Epithelial cell of proximal tubule (primary cell): Measurements from ENCODE around the gene UQCRHL. TPM values are rescaled to one million over a fixed set of nuclear protein-coding genes. Genes with fewer than 3 reads are reported as not detected.

ENCODE experiments used
- DNase-seq: peaks from one replicate; pipeline ENCODE4 v3.0.0-alpha.2; 2011; ENCODE audit warnings: low read depth
- H3K4me3 ChIP-seq: 2 replicates; pipeline ENCODE4 v1.5.1; 2011; ENCODE audit warnings: low read depth, mild to moderate bottlenecking, low read length
- total RNA-seq: library from RNA; depleted of rRNA; stranded (reverse); fragments of >200 nt; gene quantifications from 2 replicates; pipeline ENCODE4 v1.2.3, GENCODE V29; 2015
- TF ChIP-seq, protein P1 (sequence below): conservative IDR thresholded peaks from 2 replicates; pipeline ENCODE4 v1.5.1; 2012; ENCODE audit warnings: low read depth, mild to moderate bottlenecking, low read length

UQCRHL gene
- total RNA-seq, 1 donor from 2014 or later, result 1.4 TPM

DNA sequence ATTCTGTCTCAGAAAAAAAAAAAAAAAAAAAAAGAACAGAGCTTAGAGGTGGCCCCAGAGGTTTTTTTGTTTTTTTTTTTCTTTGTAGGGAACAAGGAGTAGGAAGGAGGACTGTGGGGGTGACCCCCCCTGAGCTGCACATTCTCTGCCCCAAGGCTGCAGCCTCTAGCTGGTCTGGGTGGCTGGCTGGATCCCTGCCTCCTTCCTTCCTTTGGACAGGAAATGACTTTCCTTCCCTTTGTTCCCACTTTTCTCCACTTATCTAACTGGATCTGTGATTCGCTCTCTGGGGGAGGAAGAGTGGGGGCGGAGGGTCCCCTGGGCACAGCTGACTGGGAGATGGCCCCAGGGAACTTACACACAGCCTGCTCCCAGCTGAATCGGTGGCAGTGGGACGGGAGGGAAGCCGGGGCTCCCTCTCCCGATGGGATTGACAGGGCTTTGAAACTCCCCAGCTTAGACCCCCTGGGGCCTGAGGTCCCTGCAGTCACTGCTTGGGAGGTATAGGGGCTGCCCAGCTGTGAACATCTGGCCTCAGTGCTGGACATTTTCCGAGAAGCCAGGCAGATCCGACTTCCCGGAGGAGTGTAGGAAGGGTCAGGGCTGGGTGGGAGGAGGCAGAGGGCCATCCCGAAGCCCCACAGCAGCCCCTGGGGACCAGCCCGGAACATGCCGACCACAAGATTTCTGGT, 46.8 kb downstream of the UQCRHL start:
- H3K4me3 ChIP-seq, result peak overlapping the region; percentile 34
- TF ChIP-seq, protein P1, sequence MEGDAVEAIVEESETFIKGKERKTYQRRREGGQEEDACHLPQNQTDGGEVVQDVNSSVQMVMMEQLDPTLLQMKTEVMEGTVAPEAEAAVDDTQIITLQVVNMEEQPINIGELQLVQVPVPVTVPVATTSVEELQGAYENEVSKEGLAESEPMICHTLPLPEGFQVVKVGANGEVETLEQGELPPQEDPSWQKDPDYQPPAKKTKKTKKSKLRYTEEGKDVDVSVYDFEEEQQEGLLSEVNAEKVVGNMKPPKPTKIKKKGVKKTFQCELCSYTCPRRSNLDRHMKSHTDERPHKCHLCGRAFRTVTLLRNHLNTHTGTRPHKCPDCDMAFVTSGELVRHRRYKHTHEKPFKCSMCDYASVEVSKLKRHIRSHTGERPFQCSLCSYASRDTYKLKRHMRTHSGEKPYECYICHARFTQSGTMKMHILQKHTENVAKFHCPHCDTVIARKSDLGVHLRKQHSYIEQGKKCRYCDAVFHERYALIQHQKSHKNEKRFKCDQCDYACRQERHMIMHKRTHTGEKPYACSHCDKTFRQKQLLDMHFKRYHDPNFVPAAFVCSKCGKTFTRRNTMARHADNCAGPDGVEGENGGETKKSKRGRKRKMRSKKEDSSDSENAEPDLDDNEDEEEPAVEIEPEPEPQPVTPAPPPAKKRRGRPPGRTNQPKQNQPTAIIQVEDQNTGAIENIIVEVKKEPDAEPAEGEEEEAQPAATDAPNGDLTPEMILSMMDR, result no peak
- no peak for DNase-seq

DNA sequence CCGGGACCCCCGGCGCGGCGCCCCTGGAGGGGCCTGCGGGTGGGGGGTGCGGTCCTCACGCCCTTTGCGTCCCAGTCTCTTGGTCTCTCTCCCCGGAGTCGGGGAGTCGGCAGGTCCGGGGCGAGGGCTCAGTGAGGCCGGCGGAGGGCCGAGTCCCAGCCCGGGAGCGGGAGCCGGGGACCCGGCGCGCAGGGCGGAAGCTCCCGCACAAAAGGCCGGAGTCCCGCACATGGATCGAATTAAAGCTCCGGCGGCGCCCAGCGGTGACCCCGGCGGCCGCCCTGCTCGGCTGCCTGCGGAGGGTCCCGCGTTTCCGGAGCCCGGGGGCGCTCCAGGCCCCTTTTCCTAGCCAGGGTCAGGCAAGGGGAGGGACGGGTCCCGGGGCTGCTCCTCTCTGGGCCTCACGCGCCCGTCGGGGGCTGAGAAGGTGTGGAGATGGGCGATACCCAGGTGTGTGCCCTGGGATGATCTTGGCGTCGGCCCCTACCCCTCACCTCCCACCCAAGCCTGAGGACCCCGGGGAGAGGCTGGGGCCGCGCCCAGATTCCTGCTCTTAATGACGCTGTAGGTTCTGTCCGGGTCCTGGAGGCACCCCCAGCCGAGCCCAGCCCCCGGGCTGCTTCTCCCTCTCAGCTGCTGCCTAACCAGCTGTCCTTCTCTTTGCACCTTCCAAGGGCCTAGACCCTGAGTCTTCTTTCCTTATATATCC, 48.3 kb downstream of the UQCRHL start:
- H3K4me3 ChIP-seq, result peak overlapping the region; percentile 68
- TF ChIP-seq, protein P1, result no peak
- no peak for DNase-seq

DNA sequence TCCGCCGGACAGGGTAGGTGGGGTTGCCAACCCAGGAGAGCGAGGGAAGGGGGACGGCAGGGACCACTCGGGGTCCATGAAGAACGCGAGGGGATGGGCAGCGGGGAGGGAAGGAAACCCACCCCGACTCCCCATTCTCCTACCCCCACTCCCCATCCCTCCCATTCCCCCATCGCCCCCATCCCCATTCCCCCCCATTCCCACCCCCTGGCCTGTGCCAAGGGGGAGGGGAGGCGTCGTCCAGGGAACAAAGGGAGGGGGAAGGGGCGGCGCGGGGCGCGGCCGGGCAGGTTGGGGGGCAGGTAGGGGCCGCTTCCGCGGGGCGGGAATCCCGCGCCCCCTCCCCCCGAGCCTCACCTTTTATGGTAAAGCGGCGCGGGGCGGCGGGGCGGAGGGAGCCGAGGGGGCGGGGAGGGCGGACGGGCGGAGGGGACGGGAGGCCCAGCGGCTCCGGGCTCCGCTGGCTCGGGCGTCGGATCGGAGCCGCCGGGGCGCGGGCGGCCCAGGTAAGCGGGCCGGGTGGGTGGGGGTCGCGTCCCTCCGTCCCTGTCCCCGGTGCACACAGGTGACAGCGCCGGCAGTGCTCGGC, 49.0 kb downstream of the UQCRHL start, which contains the start of gene FBLIM1:
Gene FBLIM1, plus strand, starts transcription at position 453 of the 589 bp plus-strand sequence. CDS start 6,189 bp downstream, outside the sequence.
- H3K4me3 ChIP-seq, result peak within 1 kb of the TSS; percentile 68
- DNase-seq, result no peak
- TF ChIP-seq, protein P1, result no peak

DNA sequence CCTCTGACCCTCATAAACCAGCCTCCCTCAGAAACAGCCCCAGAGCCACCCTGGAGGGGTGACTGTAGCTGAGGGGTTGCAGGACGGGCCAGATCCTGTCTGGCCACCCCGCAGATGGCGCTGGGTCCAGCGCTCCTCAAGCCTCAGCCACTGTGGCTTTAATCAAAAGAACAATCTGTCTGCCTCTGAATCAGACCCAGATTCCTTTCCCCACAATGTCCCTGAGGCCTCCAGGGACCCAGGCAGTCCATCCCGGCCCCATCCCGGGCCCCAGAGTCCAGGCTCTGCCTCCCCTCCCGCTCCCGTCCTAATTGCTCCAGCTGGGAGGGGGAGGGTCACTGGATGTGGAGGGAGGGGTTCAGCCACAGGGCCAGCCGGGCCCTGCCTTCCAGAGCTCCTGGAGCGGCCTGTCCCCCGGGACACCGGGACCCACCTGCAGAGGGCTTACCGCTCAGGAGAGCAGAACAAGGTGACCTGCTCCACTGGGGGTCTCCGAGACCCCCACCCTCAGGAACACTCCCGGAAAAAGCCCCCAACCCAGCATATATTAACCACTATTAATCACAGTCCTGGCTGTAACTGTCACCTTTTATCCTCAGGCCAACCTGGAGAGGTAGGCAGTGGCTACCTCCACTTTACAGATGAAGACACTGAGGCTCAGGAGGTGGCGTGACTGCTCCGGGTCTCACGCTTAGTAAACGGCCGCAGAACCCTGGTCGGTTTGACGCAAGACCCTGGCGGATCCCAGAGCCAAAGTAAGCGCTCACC, 49.7 kb downstream of the UQCRHL start:
- H3K4me3 ChIP-seq, result peak overlapping the region; percentile 68
- TF ChIP-seq, protein P1, result no peak
- no peak for DNase-seq

Other genes with a start within 250 kb of the UQCRHL start
- 3.2 and 3.8 TPM in 2 replicates for gene AGMAT, start 222.6 kb downstream of the UQCRHL start, total RNA-seq
- 8.4 and 8.5 TPM in 2 replicates for gene DDI2, start 190.2 kb downstream of the UQCRHL start, total RNA-seq
- 33.9 and 42.8 TPM in 2 replicates for gene PLEKHM2, start 123.3 kb downstream of the UQCRHL start, total RNA-seq
- 0.07 and 0.75 TPM in 2 replicates for gene SLC25A34, start 71.4 kb downstream of the UQCRHL start, total RNA-seq
- gene TMEM82, start 65.2 kb downstream of the UQCRHL start, total RNA-seq, result not detected in 2 replicates
- 194 and 246 TPM in 2 replicates for gene FBLIM1, start 48.9 kb downstream of the UQCRHL start, total RNA-seq
- 10.4 and 10.6 TPM in 2 replicates for gene SPEN, start 40.1 kb upstream of the UQCRHL start, total RNA-seq
- 22.5 and 23.6 TPM in 2 replicates for gene ZBTB17, start 168.5 kb upstream of the UQCRHL start, total RNA-seq
- gene SRARP, start 196.6 kb upstream of the UQCRHL start, total RNA-seq, result not detected in 2 replicates
- gene HSPB7, start 210.4 kb upstream of the UQCRHL start, total RNA-seq, result not detected in 2 replicates
- 0.14 TPM in 1 of 2 replicates, not detected in the other for gene CLCNKA, start 214.4 kb upstream of the UQCRHL start, total RNA-seq
- gene CLCNKB, start 236.1 kb upstream of the UQCRHL start, total RNA-seq, result 0.98 TPM in 1 of 2 replicates, not detected in the other